Fibroblast of gingiva (primary cell): ENCODE results near the gene CES3.
A peak's percentile ranks its signal among the peaks of the same experiment; 100 is the strongest.

Source experiments
- DNase-seq: peaks from one replicate; pipeline ENCODE4 v3.0.0-alpha.2; 2011; ENCODE audit warnings: low read depth

The CES3 gene

GRCh38 chr16:67009158-67009557 is 48.1 kb downstream of the CES3 start:
- no peak for DNase-seq

GRCh38 chr16:67011274-67011673 is 50.2 kb downstream of the CES3 start:
- no peak for DNase-seq

GRCh38 chr16:67013233-67013822 is 52.3 kb downstream of the CES3 start:
- no peak for DNase-seq

GRCh38 chr16:67013823-67014633 is 53.0 kb downstream of the CES3 start:
- DNase-seq, result peak; percentile 61

GRCh38 chr16:67014634-67015312 is 53.7 kb downstream of the CES3 start:
- DNase-seq, result no peak

DNA sequence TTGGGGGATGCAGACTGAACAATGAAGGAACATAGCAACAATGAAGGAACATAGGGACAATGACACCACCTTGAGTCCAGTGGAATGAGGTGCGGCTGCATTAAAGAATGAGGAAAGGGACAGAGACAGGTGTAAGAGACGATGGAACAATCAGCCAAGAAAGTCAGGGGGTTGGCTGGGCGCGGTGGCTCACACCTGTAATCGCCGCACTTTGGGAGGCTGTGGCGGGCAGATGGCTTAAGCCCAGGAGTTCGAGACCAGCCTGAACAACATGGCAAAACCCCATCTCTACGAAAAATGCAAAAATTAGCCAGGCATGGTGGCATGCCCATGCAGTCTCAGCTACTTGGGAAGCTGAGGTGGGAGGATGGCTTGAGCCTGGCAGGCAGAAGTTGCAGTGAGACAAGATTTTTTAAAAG is 54.3 kb downstream of the CES3 start:
- DNase-seq, result no peak

GRCh38 chr16:67016143-67016542 is 55.1 kb downstream of the CES3 start:
- DNase-seq, result no peak

DNA sequence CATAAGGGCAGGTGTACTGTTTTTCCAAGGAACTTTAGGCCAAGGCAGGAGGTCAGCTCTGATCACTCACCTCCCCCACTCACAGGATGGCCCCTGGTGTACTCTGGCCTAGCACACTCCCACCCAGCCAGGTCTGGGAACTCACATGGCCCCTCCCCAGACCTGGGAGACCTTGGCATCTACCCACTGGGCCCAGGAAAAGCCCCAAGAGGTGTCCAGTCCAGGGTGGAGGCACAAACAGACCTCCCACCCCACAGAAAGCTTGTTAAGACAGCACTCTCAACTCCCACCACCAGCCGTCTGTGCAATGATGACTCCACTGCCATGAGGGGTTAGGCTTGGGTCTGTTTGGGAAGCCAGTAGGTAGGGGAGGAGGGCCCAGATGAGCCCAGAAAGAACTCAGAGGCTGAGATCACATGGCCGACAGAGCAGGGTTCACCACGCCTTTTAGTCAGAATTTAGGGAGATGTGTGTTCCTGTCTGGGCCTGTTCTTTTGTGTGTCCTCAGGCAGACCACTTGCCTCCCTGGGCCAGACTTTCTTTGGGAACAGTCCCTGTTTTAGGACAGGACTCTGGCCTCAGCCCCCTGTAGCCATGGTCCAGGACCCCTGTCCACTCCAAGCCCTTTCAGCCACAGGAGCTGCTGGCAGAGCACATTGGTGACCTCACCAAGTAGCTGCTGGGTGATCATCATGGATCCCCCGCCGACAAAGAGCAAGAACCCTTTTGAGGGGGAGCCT is 55.8 kb downstream of the CES3 start:
- no peak for DNase-seq

GRCh38 chr16:67017421-67017750 is 56.3 kb downstream of the CES3 start:
- DNase-seq, result no peak

- DNase-seq, result peak; percentile 83
Measured at GRCh38 chr16:67017810-67018488, 56.9 kb downstream of the CES3 start.

DNA sequence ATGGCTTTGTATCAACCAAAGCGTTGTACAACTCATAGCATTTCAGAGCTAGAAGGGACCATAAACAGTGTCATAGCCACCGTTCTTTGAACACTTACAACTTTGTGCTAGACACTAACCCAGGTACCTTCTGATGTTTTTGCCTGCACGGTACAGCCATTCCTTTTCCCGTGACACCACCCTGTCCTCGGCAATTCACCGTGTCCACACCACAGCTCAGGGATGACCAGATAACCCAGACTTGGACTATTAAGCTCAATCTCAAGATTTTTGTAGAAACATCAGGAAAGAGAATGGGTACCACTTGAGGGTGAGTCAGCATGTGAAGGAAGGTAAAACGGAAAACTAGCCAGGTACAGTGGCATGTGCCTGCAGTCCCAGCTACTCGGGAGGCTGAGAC is 58.1 kb downstream of the CES3 start:
- DNase-seq, result no peak

GRCh38 chr16:67021321-67021720 is 60.3 kb downstream of the CES3 start:
- no peak for DNase-seq

GRCh38 chr16:67022531-67023214 is 61.6 kb downstream of the CES3 start:
- DNase-seq, result no peak

DNA sequence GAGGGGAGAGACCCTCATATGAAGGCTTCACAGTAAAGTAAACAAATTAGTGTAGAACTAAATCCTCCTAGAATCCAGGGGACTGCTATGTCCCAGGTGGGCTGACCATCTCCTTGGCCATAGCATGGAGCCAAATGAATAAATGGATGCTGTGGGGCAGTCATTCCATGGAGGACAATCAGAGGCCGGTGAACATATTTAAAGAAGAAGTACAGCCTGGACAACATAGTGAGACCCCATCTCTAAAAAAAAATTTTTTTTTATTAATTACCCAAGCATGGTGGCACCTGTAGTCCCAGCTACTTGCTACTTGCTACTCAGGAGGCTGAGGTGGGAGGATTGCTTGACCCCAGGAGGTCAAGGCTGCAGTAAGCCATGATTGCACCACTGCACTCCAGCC is 62.6 kb downstream of the CES3 start:
- no peak for DNase-seq
